MV-4-11 (cell line): ENCODE results near the gene PITPNC1.
"Not testable (repeated sequence)": the region's sequence is repeated elsewhere in the genome, so short reads cannot be mapped to it uniquely, and the experiment has no call there.

Experiments used
- DNase-seq: peaks from one replicate; lab custom pipeline; 2025; lab: John Stamatoyannopoulos, UW

Gene PITPNC1

DNA sequence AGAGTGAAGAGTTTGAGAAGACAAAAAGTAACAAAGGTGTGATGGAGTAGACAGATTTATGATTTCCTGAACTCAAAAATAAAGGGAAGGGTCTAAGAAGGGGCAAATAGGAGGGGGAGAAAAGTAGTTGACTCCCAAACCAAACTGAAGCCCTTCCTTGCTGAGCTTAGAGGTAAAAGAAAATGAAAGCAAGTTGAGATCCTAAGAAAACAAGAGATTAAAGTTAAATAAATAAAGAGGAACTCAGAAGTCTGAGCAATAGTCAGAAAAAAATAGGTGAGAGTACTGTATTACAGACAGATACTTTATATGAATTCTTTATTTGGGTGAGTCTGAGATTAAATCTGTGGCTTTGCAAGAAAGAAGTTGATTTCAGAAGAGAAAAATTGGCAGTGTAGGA, 7.4 kb upstream of the PITPNC1 start:
- no peak for DNase-seq

- DNase-seq = no peak
These were observed 4.3 kb upstream of the PITPNC1 start for GRCh38 chr17:67372751-67373150.

GRCh38 chr17:67374329-67375053, 2.6 kb upstream of the PITPNC1 start:
- DNase-seq = peak; percentile 84

- DNase-seq = no peak
These were observed 2.0 kb upstream of the PITPNC1 start for GRCh38 chr17:67375054-67375427.

DNA sequence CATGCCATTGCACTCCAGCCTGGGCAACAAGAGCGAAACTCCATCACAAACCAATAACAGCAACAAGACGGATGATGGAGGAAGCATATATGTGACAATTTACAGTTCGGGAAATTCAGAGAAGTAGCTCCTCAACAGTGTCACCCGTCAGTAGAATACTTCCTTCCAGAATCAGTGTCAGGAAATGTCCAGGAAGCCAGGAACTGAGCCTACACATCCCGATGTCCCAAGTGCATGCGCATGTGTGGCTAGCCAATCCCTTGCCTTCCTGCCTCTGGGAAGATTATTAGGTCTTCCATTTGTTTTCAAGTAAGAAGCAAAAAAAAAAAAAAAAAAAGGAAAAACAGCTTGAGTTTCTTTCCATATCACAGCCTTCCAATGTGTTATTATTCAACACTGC, 1.4 kb upstream of the PITPNC1 start:
- no peak for DNase-seq

GRCh38 chr17:67376415-67376736, 705 bp upstream of the PITPNC1 start:
- no peak for DNase-seq

GRCh38 chr17:67377488-67378453, 690 bp downstream of the PITPNC1 start:
- no peak for DNase-seq

DNA sequence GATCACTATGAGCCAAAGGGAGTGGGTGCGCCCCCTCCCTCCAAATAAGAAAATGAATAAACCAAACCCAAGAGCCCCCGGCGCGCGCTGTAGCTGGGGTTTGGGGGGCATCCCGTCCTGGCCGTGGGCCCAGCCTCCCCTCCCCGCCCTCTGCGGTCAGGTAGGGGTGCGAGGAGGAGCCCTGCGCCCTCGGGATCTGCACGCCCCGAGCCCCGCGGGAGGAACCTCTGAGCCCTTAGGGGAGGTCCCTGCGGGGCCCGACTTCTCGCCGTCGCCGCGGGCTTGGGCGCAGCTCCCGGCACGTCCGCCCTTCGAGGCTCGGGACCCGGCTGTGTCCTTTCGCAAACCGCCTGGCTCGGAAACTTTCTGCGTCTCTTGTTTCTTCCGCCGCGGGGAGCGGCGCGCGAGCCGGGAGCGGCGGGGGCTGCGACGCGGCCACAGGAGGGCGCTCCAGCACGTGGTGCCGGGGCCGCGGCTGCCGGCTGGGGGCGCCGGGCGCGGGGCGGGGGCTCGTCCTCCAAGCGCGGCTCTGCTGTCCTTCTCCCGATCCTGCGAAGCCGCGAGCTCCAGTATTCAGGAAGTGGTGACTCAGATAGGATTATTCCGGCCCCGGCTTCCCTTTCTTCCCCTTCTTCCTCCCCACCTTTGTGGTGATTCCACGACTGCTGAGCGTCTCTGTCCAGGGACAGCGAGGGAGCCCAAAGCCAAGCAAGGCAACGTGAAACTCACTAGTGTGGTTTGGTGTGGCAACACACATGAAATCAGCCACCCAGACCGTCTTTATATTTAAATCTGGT, 1.6 kb downstream of the PITPNC1 start:
- DNase-seq = peak; percentile 66

DNA sequence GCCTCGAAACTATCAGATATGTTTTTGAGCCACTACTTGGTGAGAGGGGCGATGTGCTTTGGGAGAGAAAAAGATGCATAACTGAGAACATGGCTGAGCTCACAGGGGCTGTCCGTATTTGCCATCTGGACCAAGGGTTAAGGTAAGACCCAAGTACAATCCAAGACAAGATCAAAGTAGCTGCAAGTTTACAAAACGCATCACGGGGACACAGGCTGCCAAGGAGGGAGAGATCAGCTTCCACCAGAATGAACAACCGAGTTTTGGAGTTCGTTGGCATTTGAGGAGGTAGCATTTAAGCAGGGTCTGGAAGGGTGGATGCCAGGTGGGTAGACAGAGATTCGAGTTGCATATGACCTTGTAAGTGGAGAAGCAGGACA, 2.2 kb downstream of the PITPNC1 start:
- no peak for DNase-seq

- no peak for DNase-seq
These were observed 4.8 kb downstream of the PITPNC1 start for GRCh38 chr17:67381929-67382257.

DNA sequence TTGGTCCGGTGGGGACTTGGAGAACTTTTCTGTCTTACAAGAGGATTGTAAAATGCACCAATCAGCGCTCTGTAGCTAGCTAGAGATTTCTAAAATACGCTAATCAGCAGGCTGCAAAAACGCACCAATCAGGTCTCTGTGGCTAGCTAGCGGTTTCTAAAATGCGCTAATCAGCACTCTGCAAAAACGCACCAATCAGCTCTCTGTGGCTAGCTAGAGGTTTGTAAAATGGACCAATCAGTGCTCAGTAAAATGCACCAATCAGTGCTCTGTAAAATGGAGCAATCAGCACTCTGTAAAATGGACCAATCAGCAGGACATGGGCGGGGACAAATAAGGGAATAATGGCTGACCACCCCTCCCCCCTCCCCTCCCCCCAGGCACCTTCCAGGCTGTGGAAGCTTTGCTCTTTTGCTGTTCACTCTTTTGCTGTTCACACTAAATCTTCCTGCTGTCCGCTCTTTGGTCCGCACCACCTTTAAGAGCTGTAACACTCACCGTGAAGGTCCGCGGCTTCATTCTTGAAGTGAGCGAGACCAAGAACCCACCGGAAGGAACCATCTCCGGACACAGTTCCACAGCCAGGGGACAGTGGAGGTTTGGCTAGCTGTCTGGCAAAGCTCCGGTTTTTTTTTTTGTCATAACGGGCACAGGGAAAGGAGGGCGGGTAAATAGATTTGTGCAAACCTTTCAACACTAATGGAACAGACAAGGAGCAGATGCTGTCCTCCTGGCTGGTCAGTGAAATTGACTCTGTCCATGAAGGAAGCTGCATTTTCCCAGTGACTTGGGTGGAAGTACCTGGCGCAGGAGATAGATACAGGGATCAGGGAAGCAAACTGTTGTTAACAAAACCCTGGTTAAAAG, 8.3 kb downstream of the PITPNC1 start:
- no peak for DNase-seq

- DNase-seq = peak; percentile 47
These were observed 10.0 kb downstream of the PITPNC1 start for GRCh38 chr17:67386965-67387551.

- DNase-seq = not testable (repeated sequence)
These were observed 11.5 kb downstream of the PITPNC1 start for GRCh38 chr17:67388536-67388935.

GRCh38 chr17:67388986-67389385, 11.9 kb downstream of the PITPNC1 start:
- DNase-seq = no peak

DNA sequence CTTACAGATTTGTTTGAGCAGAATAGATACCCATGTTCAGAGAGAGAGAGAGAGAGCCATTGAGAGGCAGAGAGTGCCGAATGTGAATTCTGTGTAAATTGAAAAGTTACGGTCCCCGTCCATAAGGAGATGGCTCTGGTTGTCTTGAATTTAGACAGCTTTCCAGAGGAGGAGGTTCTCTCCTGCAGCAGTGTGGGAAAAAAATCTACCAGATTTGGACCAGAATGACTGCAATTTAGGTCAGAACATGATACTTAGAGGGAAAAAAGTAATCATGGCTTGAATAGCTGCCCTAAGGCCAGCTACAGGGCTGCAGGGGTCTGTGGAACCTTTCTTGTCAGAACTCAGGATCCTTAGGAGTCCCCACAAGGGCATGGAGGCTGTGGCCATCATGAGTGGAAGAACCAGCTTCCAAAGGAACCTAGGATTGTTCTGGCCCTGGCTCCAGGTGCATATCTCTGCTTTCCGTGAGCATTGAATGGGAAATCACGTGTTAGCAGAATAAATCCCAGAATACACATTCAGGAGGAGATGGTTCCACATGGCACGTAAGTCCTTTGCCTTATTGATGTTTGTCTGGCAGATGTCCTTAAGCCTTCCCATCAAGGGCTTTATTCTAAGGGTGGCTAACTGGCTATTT, 13.0 kb downstream of the PITPNC1 start:
- no peak for DNase-seq

DNA sequence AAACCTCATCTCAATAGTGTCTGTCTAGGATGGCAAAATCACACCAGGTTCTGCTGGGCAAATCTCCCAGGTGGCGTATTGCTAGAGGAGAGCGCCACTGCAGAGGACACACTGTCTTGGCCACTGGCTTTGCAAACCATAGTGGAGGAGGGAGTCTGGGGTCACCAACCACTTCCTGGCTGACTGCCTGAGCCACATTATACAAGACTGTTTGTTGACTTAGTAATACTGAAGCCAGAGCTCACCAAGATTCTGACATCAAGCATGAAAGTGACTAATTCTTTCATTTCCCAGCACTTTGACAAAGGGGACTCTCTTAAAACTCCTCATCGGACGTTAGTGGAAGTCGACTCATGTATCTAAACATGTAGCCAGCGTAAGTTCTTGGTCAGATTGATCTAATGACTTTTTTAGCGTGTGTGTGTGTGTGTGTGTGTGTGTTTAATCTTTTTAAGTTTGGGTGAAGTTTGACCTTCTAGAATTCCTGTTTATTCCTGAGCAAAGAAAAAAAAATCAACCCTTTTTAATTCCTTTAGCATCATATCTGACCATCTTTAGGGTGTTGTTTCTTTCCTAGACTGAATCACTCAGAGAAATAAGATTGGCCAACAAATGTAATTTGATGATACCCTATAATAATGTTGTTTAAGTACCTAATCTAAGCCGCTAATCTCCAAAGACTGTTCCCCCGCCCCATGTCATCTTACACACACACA, 13.7 kb downstream of the PITPNC1 start:
- peak; percentile 89 for DNase-seq

- DNase-seq = no peak
These were observed 15.0 kb downstream of the PITPNC1 start for GRCh38 chr17:67392111-67392510.

DNA sequence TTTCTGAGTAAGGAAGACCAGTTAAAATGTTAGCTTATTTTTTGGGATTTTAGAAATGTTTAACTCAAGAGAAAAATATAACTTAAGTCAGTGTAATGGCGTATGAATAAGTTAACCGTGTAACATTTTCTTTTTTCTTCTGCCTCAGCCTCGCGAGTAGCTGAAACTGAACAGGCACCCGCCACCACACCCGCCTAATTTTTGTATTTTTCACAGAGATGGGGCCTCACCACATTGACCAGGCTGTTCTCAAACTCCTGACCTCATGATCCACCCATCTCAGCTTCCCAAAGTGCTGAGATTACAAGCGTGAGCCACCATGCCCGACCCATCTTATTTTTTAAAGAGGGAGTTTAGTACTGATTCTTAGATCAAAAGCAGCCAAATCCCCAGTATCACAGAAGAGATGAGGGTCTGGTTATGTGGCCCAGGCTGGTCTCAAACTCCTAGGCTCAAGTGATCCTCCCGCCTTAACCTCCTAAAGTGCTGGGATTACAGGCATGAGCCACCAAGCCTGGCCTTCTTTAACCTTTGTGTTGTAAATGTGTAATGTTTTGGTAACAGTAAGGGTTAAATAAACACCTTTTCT, 16.8 kb downstream of the PITPNC1 start:
- no peak for DNase-seq

GRCh38 chr17:67399676-67400075, 22.6 kb downstream of the PITPNC1 start:
- no peak for DNase-seq

GRCh38 chr17:67400193-67400592, 23.1 kb downstream of the PITPNC1 start:
- DNase-seq = peak; percentile 43
